Sigmoid colon (tissue), 4 donors: ENCODE measurements around the gene GIMAP4.

Experiments used
- CTCF ChIP-seq, 4 experiments: fragments of 450-650 bp in 3 of 4; fragments of 200-600 bp in 1 of 4; IDR thresholded peaks; one replicate each; pipeline ENCODE4 v1.5.1; 2016 to 2019; ENCODE audit warnings: antibody characterized with exemption in 4 of 4, mild to moderate bottlenecking in 3 of 4, moderate library complexity in 2 of 4
- POLR2AphosphoS5 ChIP-seq, 4 donors: sonication (generic); formaldehyde crosslinking; IDR thresholded peaks; one replicate each; pipeline ENCODE4 v1.6.1; 2017; ENCODE audit warnings: antibody characterized with exemption in 4 of 4

- no peak for TF ChIP-seq CTCF (IDR thresholded peaks at IDR 0.05)
- TF ChIP-seq POLR2AphosphoS5 (IDR thresholded peaks at IDR 0.05): peak; percentile 18 to 75 (median 29)
These were observed at the start of gene GIMAP4 for GRCh38 chr7:150567169-150567568.
